Head of caudate nucleus (tissue), 42 donors: ENCODE data around the gene MICAL2.

Experiments used
- DNase-seq, 42 donors: peaks; one replicate each; pipeline versions ENCODE4 v3.0.0 to v3.0.0-alpha.2; 2020 to 2021; ENCODE audit warnings: mixed read lengths in 7 of 42
- intact Hi-C: fragments of 100-400 bp; cut with DNase I; formaldehyde crosslinking; loops from one replicate; pipeline ENCODE4 v1.15.0; 2022

Gene MICAL2

DNA sequence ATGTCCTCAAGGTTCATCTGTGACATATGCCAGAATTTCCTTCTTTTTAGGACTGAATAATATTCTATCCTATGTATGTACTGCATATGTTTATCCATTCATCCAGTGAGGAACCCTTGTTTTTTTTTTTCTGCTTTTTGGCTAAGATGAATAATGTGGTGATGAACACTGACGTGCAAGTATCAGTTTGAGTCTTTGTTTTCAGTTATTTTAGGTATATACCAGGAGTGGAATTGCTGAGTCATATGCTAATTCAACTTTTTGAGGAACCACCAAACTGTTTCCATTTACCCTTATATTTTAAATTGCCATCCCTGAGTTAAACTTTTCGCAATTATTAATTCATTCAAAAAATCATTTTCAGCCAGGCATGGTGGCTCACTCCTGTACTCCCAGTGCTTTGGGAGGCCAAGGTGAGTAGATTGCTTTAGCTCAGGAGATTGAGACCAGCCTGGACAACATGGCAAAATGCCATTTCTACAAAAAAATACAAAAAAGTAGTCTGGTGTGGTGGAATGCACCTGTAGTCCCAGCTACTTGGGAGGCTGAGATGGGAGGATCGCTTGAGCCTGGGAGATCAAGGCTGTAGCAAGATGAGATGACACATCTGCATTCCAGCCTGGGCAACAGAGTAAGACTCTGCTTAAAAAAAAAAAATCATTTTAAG is 64.2 kb downstream of the MICAL2 start:
- no peak for DNase-seq
- intact Hi-C loops: no loop called here

GRCh38 chr11:12175694-12176241 is 65.4 kb downstream of the MICAL2 start:
- no peak for DNase-seq
- intact Hi-C loops: no loop called here

DNA sequence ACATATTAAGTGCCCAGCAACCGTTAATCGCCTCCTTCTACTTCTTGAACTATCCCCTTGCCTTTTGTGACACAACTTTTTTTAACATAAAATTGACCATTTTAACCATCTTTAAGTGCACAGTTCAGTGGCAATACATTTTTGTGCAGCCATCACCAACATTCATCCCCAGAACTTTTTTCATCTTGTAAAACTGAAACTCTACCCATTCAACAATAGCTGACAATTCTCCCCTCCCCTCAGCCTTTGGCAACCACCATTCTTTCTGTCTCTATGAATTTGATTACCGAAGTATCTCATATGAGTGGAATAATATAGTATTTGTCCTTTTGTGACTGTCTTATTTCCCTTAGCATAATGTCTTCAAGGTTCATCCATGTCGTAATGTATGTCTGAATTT is 66.0 kb downstream of the MICAL2 start:
- intact Hi-C loops: no loop called here
- DNase-seq: no peak

DNA sequence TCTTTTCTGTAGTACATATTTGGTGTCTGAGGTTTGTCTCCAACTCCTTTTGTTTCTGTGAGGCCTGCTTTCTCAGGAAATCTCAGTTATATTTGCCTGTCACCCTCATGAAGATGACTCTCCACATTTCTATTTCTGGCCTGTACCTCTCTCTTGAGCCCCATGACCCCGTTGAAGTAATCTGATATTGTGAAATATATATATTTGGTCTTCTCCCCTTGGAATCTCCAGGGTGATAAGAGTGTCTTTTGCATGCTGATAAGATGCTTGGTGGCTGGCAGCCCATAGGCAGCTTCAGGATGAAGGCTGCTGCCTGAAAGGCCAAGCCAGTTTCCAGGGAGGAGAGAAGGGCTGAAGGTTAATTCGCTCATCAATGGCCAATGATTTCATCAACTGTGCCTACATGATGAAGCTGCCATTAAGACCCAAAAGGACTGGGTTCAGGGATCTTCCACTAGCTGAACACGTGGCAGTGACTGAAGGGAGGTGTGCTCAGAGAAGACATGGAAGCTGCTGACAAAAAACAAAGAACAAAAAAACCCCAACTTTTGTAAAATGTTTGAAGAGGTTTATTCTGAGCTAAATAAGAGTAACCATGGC is 67.4 kb downstream of the MICAL2 start:
- no peak for DNase-seq

DNA sequence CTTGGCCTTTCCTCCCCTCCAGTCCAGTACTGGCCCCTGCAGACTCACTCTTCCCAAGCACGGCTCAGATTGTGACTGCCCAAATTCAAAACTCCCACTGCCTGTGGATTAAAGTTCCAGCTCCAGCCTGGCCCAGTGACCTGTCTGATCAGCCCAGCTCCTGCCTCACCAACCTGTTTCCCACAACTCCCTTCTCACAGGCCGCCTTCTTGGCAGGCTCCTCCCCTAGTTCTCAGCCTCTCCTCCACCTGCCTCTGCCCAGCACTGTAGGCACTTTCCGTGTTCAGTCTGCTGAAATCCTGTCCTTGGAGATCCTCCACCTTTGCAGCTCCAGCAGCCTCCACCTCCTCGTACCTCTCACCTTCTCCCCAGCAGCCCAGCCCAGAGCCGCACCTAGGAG is 68.6 kb downstream of the MICAL2 start:
- DNase-seq: no peak
- intact Hi-C loops: no loop called here

More for the DNA sequence above, 67.4 kb downstream of the MICAL2 start:
- intact Hi-C loops: no loop called here

DNA sequence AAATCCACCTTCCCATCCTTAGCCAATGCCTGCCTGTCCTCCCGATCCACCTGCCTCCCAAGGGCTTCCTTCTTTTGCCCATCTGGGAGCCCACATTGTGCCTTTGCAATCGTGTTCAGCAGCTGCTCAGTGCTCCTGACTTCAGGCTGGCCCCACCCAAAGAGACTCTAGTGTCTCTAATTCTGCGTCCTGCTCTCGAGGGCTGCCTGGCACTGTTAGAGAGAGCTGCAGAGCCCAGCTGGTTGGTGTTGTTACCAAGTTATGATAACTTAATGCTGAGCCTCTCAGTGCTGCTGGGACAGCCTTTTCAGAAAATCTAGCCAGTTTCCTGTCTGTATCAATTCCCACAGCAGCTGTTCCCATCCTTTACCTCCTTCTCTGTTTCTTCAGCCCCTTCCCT is 69.1 kb downstream of the MICAL2 start:
- DNase-seq: no peak
- intact Hi-C loops: no loop called here

GRCh38 chr11:12180257-12181205 is 70.1 kb downstream of the MICAL2 start:
- DNase-seq: no peak
- intact Hi-C loops: no loop called here

- no peak for DNase-seq
- intact Hi-C loops: no loop called here
Measured at GRCh38 chr11:12182302-12182675, 71.9 kb downstream of the MICAL2 start.

DNA sequence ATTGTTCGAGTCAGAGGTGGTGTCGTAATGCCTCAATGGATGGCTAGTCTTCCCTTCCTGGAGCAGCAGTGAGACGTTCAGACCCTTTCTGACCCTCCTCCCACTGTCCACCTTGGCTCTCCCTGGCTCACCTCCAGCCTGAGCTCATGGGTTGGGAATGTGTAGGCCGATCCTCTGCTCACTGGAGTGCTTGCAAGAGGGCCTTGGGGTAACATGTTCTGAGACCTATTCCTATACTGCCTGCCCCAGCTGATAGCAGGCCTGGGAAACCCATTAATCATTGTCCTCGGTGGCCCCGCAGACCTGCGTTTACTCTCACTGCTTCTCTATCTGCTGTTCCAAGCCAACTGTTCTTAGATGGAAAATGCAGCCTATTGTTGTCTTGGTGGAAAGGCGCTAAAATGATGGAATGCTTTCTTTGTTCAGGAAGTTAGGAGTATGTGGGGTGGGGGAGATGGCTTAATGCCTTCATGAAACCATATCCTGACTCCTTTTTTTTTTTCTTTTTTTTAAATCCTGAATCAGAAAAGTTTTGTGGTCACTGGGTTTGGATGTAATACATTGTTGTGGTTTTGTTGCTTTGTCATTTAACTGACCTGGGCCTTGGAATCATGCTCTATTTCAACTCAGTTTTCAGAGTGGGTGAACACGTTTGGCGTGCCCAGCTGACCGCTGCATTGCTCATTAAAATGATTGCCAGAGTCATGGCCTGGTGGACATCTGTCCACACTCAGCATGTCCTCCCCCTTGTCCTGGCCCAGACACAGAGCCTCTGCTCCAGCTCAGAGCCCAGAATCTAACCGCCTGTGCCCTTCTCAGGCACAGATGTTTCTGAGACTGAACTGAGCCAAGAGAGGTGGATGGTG is 72.5 kb downstream of the MICAL2 start:
- DNase-seq: no peak

DNA sequence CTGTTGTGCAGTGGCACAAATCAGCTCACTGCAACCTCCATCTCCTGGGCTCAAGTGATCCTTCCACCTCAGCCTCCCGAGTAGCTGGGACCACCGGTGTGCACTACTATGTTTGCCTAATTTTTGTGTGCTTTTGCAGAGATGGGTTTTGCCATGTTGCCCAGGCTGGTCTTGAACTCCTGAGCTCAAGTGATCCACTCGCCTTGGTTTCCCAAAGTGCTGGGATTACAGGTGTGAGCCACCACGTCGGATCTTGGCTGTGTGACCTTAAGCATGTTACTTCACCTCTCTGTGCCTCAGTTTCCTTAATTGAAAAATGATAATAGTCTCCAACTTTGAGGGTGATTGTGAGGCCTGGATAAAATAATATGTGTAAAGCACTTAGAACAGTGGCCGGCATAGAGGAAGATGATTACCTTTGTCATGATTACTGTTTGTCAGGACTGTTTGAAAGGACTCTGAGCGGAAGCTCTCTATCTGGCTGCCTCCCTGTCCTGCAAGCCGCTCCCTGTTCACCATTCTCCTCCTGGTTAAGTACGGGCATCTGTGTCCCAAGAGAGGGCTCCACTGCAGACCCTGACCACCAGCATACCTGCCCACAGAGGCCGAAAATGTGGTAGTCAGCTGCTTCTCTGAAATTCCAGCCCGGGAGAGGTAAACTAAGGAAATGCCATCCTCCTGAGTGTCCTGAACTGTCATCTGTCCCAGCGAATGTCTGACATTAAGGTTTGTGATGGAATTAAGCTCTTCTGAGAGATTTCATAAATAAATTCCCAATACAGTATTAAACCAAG is 73.6 kb downstream of the MICAL2 start:
- intact Hi-C loops: no loop called here
- DNase-seq: no peak

More for the DNA sequence above, 72.5 kb downstream of the MICAL2 start:
- intact Hi-C loops: no loop called here

DNA sequence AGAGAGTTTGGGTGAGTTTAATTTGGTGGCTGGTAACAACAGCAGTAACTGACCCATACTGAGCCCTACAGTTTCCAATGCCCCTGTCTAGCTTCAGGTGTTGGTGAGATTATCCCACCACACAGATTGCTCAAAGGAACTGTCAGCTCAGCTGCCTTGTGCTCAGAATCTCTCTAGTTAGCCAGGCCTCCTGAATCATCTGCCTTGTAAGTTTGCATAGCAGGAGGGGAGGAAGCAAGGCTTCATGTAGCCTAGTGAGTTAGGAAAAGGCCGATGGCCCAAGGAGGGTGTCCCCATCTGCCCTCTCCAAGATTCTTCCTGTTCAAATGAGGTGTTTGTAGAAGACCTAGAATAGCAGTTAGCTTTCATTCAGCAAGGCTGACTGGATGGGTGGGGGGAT is 74.3 kb downstream of the MICAL2 start:
- intact Hi-C loops: no loop called here
- DNase-seq: no peak

DNA sequence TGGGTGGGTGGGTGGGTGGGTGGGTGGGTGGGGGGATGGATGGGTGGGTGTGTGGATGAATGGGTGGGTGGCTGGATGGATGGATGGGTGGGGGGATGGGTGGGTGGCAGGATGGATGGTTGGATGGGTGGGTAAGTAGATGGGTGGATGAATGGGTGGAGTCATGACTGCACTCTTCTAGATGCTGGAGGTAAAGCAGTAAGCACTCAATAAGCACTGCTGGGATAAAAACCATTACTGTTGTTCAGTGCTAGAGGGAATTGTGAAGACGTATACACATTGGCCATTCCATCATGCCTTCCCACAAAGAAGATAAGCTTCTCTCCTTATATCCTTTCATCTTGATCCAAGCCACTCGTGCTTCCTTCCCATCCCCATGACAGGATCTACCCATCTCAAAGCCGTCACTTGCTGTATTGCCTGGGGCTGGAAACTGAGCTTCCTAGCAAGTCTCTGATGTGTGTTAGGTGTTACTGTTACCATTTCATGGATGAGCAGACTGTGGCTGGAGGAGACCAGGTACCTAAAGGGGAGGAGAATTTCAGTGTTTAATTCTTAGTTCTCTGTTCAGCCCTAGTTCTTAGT is 74.8 kb downstream of the MICAL2 start:
- intact Hi-C loops: no loop called here
- DNase-seq: no peak

DNA sequence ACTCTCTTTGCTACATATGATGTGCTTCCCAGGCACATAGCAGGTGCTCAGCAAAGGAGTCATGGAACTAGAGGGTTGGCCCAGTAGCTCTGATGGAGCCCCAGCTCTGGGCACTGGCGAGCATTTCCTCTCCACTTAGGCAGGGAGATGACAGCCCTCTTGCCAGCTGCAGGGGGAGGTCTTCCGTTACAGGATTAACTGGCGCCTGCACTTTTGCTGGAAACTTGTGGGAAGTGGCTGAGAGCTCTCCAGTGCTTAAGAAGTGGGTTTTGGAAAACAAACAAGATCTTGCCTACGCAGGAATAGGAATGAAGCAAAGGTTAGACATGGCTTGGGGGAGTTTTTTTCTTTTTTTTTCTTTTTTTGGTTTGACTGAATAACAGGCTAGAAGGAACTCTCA is 75.5 kb downstream of the MICAL2 start:
- DNase-seq: no peak
- intact Hi-C loops: no loop called here

GRCh38 chr11:12186701-12187100 is 76.3 kb downstream of the MICAL2 start:
- no peak for DNase-seq

DNA sequence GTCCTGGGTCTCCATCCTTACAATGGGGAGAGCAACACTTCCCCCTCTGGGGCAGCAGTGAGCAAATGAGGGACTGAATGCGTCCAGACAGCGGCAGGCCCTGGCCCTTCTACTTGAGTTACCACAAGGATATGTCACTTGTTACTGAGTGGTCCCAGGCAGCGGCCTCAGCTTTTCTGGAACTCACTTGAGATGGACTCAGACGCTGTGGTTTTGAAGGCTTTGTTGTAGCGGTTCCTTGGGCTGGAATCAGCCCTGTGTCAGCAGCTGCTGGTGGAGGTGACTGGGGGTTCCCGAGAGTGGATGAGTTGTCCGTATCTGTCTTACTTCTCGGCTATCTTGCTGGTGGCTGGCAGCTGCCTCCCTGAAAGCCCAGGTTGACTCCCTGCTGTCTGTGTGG is 77.0 kb downstream of the MICAL2 start:
- intact Hi-C loops: no loop called here
- DNase-seq: no peak

More at GRCh38 chr11:12186701-12187100, 76.3 kb downstream of the MICAL2 start:
- intact Hi-C loops: no loop called here

- no peak for DNase-seq
- intact Hi-C loops: no loop called here
Measured at GRCh38 chr11:12188548-12189317, 78.3 kb downstream of the MICAL2 start.
